ENCODE data around the gene PPP1R9B.

Gene PPP1R9B

GRCh38 chr17:50187394-50187725 lies 36.9 kb upstream of the PPP1R9B start:
- DNase-seq (ENCODE audit: low spot score), result no peak

GRCh38 chr17:50186661-50187393 lies 36.4 kb upstream of the PPP1R9B start:
- no peak for DNase-seq (ENCODE audit: low spot score)

GRCh38 chr17:50185631-50186471 lies 35.4 kb upstream of the PPP1R9B start:
- no peak for DNase-seq (ENCODE audit: low spot score)

GRCh38 chr17:50184611-50185398 lies 34.3 kb upstream of the PPP1R9B start:
- DNase-seq (ENCODE audit: low spot score), result no peak

GRCh38 chr17:50184064-50184463 lies 33.6 kb upstream of the PPP1R9B start:
- DNase-seq (ENCODE audit: low spot score), result no peak

- no peak for DNase-seq (ENCODE audit: low spot score)
These were observed 33.0 kb upstream of the PPP1R9B start for GRCh38 chr17:50183421-50183994.

- no peak for DNase-seq (ENCODE audit: low spot score)
These were observed 32.4 kb upstream of the PPP1R9B start for GRCh38 chr17:50182783-50183420.

- no peak for DNase-seq (ENCODE audit: low spot score)
These were observed 31.4 kb upstream of the PPP1R9B start for GRCh38 chr17:50181591-50182560.

- DNase-seq (ENCODE audit: low spot score), result no peak
These were observed 30.7 kb upstream of the PPP1R9B start for GRCh38 chr17:50181144-50181543.

GRCh38 chr17:50180620-50181019 lies 30.1 kb upstream of the PPP1R9B start:
- DNase-seq (ENCODE audit: low spot score), result no peak

- DNase-seq (ENCODE audit: low spot score), result no peak
These were observed 29.6 kb upstream of the PPP1R9B start for GRCh38 chr17:50180111-50180510.

- peak; percentile 92 for DNase-seq (ENCODE audit: low spot score)
These were observed 27.7 kb upstream of the PPP1R9B start for GRCh38 chr17:50177983-50178834.

GRCh38 chr17:50177476-50177875 lies 27.0 kb upstream of the PPP1R9B start:
- DNase-seq (ENCODE audit: low spot score), result no peak

GRCh38 chr17:50176559-50177357 lies 26.3 kb upstream of the PPP1R9B start:
- DNase-seq (ENCODE audit: low spot score), result no peak

GRCh38 chr17:50175035-50175807 lies 24.7 kb upstream of the PPP1R9B start:
- no peak for DNase-seq (ENCODE audit: low spot score)

- no peak for DNase-seq (ENCODE audit: low spot score)
These were observed 24.0 kb upstream of the PPP1R9B start for GRCh38 chr17:50174444-50174843.

GRCh38 chr17:50173335-50173941 lies 23.0 kb upstream of the PPP1R9B start:
- DNase-seq (ENCODE audit: low spot score), result peak; percentile 92

- no peak for DNase-seq (ENCODE audit: low spot score)
These were observed 22.5 kb upstream of the PPP1R9B start for GRCh38 chr17:50172936-50173334.
